CD14-positive monocyte (primary cell): ENCODE results near the gene LYPLA2. TPM values are rescaled to one million over a fixed set of nuclear protein-coding genes. Genes with fewer than 3 reads are reported as not detected.
"Not testable (repeated sequence)": the region's sequence is repeated elsewhere in the genome, so short reads cannot be mapped to it uniquely, and the experiment has no call there.

Experiments
- DNase-seq, 3 donors: peaks; one replicate each; pipeline ENCODE4 v3.0.0-alpha.2; 2011 to 2022
- H2AFZ ChIP-seq: 2 replicates; pipeline ENCODE4 v1.6.0; 2012; ENCODE audit warnings: mild to moderate bottlenecking, low read depth, low read length, inconsistent platforms; ENCODE audit not compliant: insufficient read depth, poor library complexity, severe bottlenecking
- H3K27ac ChIP-seq, 2 donors: 1 replicate in 1 of 2; 2 replicates in 1 of 2; pipeline ENCODE4 v1.5.1; 2012 to 2013; ENCODE audit warnings: low read length in 2 of 2, control low read depth in 1 of 2, inconsistent platforms in 1 of 2, low read depth in 1 of 2, mild to moderate bottlenecking in 1 of 2
- H3K27me3 ChIP-seq, 2 donors: one replicate each; pipeline versions ENCODE4 v1.6.0 to v1.6.1; 2011 to 2013; ENCODE audit warnings: low read length in 2 of 2; ENCODE audit not compliant: control insufficient read depth in 2 of 2, insufficient read depth in 2 of 2
- H3K36me3 ChIP-seq, 2 donors: replicated peaks in 1 of 2; 1 replicate in 1 of 2; 2 replicates in 1 of 2; pipeline versions ENCODE4 v1.5.1 to v1.6.1; 2012 to 2013; ENCODE audit warnings: low read length in 2 of 2, control low read depth in 1 of 2, inconsistent platforms in 1 of 2, mild to moderate bottlenecking in 1 of 2; ENCODE audit not compliant: insufficient read depth in 2 of 2, control insufficient read depth in 1 of 2
- H3K4me1 ChIP-seq, 2 donors: 1 replicate in 1 of 2; 2 replicates in 1 of 2; pipeline versions ENCODE4 v1.5.1 to v1.6.1; 2012 to 2013; ENCODE audit warnings: low read length in 2 of 2, control low read depth in 1 of 2, inconsistent platforms in 1 of 2, mild to moderate bottlenecking in 1 of 2, moderate library complexity in 1 of 2; ENCODE audit not compliant: insufficient read depth in 2 of 2, control insufficient read depth in 1 of 2
- H3K4me2 ChIP-seq: replicated peaks from 2 replicates; pipeline ENCODE3; 2012; ENCODE audit warnings: low read length, moderate library complexity, mild to moderate bottlenecking; ENCODE audit not compliant: poor library complexity, severe bottlenecking; ENCODE audit errors: extremely low read depth
- H3K4me3 ChIP-seq, 3 experiments: fragments of 200-600 bp in 1 of 3; sonication (generic) in 1 of 3; replicated peaks in 1 of 3; 1 replicate in 2 of 3; 2 replicates in 1 of 3; pipeline ENCODE4 v1.5.1; 2011 to 2013; ENCODE audit warnings: low read length in 3 of 3, mild to moderate bottlenecking in 3 of 3, control low read depth in 2 of 3, low read depth in 2 of 3, inconsistent platforms in 1 of 3, moderate library complexity in 1 of 3
- H3K79me2 ChIP-seq: 2 replicates; pipeline ENCODE4 v1.6.0; 2012; ENCODE audit warnings: mild to moderate bottlenecking, control low read depth, inconsistent platforms, low read length, moderate library complexity; ENCODE audit not compliant: insufficient read depth
- H3K9ac ChIP-seq: 2 replicates; pipeline ENCODE4 v1.6.0; 2017; ENCODE audit warnings: low read length, mild to moderate bottlenecking; ENCODE audit not compliant: insufficient read depth, poor library complexity, severe bottlenecking
- H3K9me3 ChIP-seq, 2 donors: replicated peaks in 1 of 2; 1 replicate in 1 of 2; 2 replicates in 1 of 2; pipeline versions ENCODE4 v1.5.1 to v1.6.1; 2012 to 2013; ENCODE audit warnings: low read length in 2 of 2, control low read depth in 1 of 2; ENCODE audit not compliant: control insufficient read depth in 1 of 2, insufficient read depth in 1 of 2
- H4K20me1 ChIP-seq: 2 replicates; pipeline ENCODE4 v1.6.0; 2012; ENCODE audit warnings: mild to moderate bottlenecking, low read length, control low read depth, moderate library complexity; ENCODE audit not compliant: insufficient read depth
- H3K27ac Mint-ChIP-seq, 7 donors: one replicate each; pipeline ENCODE4 v1.8.0; 2020; ENCODE audit warnings: mild to moderate bottlenecking in 7 of 7, mixed read lengths in 7 of 7, moderate library complexity in 6 of 7, inconsistent platforms in 2 of 7
- H3K27me3 Mint-ChIP-seq, 3 donors: one replicate each; pipeline ENCODE4 v1.8.0; 2021 to 2022; ENCODE audit warnings: low read depth in 3 of 3, mild to moderate bottlenecking in 3 of 3, mixed read lengths in 3 of 3, moderate library complexity in 3 of 3, inconsistent platforms in 1 of 3
- H3K36me3 Mint-ChIP-seq, 2 donors: one replicate each; pipeline ENCODE4 v1.8.0; 2020; ENCODE audit warnings: mixed read lengths in 2 of 2, inconsistent platforms in 1 of 2, mild to moderate bottlenecking in 1 of 2
- H3K4me1 Mint-ChIP-seq: one replicate; pipeline ENCODE4 v1.8.0; 2020; ENCODE audit warnings: mild to moderate bottlenecking, mixed read lengths
- H3K4me3 Mint-ChIP-seq, 2 donors: one replicate each; pipeline ENCODE4 v1.8.0; 2020; ENCODE audit warnings: mild to moderate bottlenecking in 2 of 2, mixed read lengths in 2 of 2, moderate library complexity in 1 of 2
- H3K9me3 Mint-ChIP-seq, 7 donors: one replicate each; pipeline ENCODE4 v1.8.0; 2020 to 2022; ENCODE audit warnings: mixed read lengths in 7 of 7, mild to moderate bottlenecking in 6 of 7, moderate library complexity in 6 of 7, inconsistent platforms in 2 of 7
- CTCF ChIP-seq: fragments of 200-600 bp; IDR thresholded peaks from one replicate; pipeline ENCODE4 v1.8.0; 2022; ENCODE audit warnings: antibody characterized with exemption, mild to moderate bottlenecking
- WGBS: methylation state at CpG from one replicate; pipeline ENCODE4 v1.1.5; 2013; ENCODE audit warnings: missing lambda C conversion rate; ENCODE audit not compliant: insufficient coverage; 5-methylcytosine and 5-hydroxymethylcytosine counted together
- intact Hi-C, 2 donors: fragments of 100-400 bp; cut with micrococcal nuclease; formaldehyde crosslinking; loops; one replicate each; pipeline versions ENCODE4 v1.15.0 to v1.15.1; 2023
- polyA plus RNA-seq, 3 donors: library from polyadenylated mRNA; depleted of rRNA in 1 of 3; unstranded in 2 of 3; stranded (reverse) in 1 of 3; fragments of 300-500 nt in 2 of 3; fragments of >200 nt in 1 of 3; fragmentation: Illumina TruSeq in 2 of 3; gene quantifications; 1 replicate in 2 of 3; 2 replicates in 1 of 3; pipeline ENCODE4 v1.2.3, GENCODE V29; 2012 to 2021

Gene LYPLA2
- polyA plus RNA-seq, 3 donors = 68.3 to 86.7 (median 74.1) TPM

DNA sequence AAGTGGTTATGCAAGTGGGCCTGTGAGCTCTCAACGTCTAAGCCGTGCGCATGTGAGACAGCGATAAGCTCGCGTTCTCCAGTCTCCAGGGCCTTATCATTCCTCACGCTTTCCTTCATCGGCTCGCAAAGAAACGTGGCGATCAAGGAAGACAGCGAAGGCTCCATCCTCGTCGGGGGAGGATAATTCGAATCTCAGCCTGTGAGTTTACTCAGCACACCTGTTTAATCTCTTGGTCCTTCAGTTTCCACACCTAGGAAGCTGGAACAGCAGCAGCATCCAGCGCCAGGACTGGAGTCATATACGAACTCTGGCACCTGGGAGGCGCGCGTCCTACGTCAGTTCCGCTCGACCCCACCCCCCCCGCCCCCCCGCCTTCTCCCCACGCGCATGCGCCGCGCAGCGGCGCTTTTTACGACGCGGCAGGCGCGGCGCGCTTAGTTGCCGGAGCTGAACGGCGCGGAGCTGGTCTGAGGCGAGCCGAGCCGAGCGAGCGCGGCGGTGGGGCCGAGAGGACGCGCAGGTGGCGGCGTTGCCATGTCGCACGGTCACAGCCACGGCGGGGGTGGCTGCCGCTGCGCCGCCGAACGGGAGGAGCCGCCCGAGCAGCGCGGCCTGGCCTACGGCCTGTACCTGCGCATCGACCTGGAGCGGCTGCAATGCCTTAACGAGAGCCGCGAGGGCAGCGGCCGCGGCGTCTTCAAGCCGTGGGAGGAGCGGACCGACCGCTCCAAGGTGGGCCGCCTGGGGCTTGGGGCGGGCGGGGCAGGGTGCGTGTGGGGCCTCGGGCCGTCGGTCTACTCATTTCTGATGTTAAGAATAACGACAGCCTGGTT is 12.7 kb upstream of the LYPLA2 start, which contains the start of gene PITHD1:
PITHD1 (plus strand) TSS at position 440 of the 836 bp plus-strand sequence; CDS start at position 538, 98 bp downstream.
- under 1% methylated on average over 75 of the region's 91 CpGs for WGBS
- H3K9me3 ChIP-seq = no peaks in the 10 kb centered on the region
- peak within 1 kb of the TSS; percentile 83 to 99 for H3K27ac ChIP-seq
- H3K4me3 ChIP-seq = peak within 1 kb of the TSS; percentile 71 to 96 (median 89)
- intact Hi-C loops = loop anchor here in 1 of 2 donors (2.0 kb wide), 1 partner anchor 23 kb away; the partner anchor contains the start of gene GALE
- H3K79me2 ChIP-seq = peaks cover 62% of the 10 kb centered on the region
- H3K36me3 Mint-ChIP-seq = peaks cover 10 to 16% of the 10 kb centered on the region in 2 donors
- H3K36me3 ChIP-seq = peaks cover 0 to 10% of the 10 kb centered on the region in 2 donors
- no peaks in the 10 kb centered on the region for H4K20me1 ChIP-seq
- peak within 1 kb of the TSS; percentile 85 to 97 for H3K4me3 Mint-ChIP-seq
- H3K27me3 Mint-ChIP-seq = no peaks in the 10 kb centered on the region
- no peaks in the 10 kb centered on the region for H3K27me3 ChIP-seq
- peaks cover 25% of the 10 kb centered on the region for H3K4me1 Mint-ChIP-seq
- H3K4me2 ChIP-seq = peak within 1 kb of the TSS; percentile 97
- no peak for TF ChIP-seq CTCF
- H3K9ac ChIP-seq = peak within 1 kb of the TSS; percentile 88
- H3K27ac Mint-ChIP-seq = peak within 1 kb of the TSS; percentile 96 to 98 (median 97)
- no peaks in the 10 kb centered on the region for H3K9me3 Mint-ChIP-seq
- H2AFZ ChIP-seq = peak within 1 kb of the TSS; percentile 97
- DNase-seq = peak; percentile 83 to 87 (median 83)
- peaks cover 23 to 28% of the 10 kb centered on the region in 2 donors for H3K4me1 ChIP-seq

DNA sequence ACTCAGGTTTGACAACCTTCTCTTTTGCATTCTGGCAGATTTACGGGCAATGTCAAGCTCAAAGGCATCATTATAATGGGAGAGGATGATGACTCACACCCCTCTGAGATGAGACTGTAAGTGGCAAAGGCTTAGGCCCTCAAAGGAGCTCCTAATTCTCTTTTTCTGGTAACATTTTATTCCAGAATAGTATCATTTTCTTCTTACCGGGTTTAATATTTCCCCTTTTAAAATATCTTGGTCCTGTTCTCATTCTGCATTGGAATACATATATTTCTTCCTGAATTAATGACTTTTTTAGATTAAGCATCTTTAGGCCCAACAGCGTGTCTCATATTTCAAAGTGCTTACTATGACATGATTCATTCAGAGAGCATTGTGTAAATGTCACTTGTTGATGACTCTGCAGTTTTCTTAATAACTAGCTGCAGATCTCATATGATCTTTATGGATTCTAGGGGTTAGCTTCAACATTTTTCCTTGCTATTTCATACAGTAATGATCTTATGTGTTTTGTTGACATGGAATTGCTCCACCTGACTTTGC is 11.0 kb upstream of the LYPLA2 start:
- Mint-ChIP-seq H3K27me3 (no peaks in the 10 kb centered on the region), H3K36me3 (peaks cover 21 to 32% of the 10 kb centered on the region in 2 donors), H3K4me3 (peak overlapping the region in 1 of 2 donors; percentile 7), H3K9me3 (no peaks in the 10 kb centered on the region), H3K4me1 (peaks cover 25% of the 10 kb centered on the region), H3K27ac (peak overlapping the region; percentile 57 to 96 (median 85))
- Histone ChIP-seq H3K4me2 (peak overlapping the region; percentile 97), H3K27me3 (no peaks in the 10 kb centered on the region), H4K20me1 (no peaks in the 10 kb centered on the region), H3K27ac (peak overlapping the region in 1 of 2 donors; percentile 99), H3K79me2 (peaks cover 69% of the 10 kb centered on the region), H3K4me3 (peak overlapping the region in 1 of 3 experiments; percentile 89), H3K9ac (peak overlapping the region; percentile 9), H3K4me1 (peaks cover 23 to 28% of the 10 kb centered on the region in 2 donors), H2AFZ (no peak overlapping the region), H3K36me3 (peaks cover 10 to 24% of the 10 kb centered on the region in 2 donors), H3K9me3 (no peaks in the 10 kb centered on the region)
- intact Hi-C loops = loop anchor here in 1 of 2 donors (2.0 kb wide), 1 partner anchor 21 kb away; the partner anchor contains the start of gene GALE
- peak in 2 of 3 donors; percentile 61 to 63 for DNase-seq
- no CpG with 5 or more reads among the region's 3 CpGs for WGBS
- TF ChIP-seq CTCF = no peak

GRCh38 chr1:23783141-23783540 is 7.8 kb upstream of the LYPLA2 start:
- H3K27ac Mint-ChIP-seq, H3K9ac ChIP-seq, H2AFZ ChIP-seq, DNase-seq, H3K4me3 ChIP-seq, H3K4me2 ChIP-seq, H3K4me3 Mint-ChIP-seq, H3K9me3 ChIP-seq, H4K20me1 ChIP-seq, intact Hi-C loops, H3K27me3 ChIP-seq, H3K27ac ChIP-seq, H3K27me3 Mint-ChIP-seq, H3K9me3 Mint-ChIP-seq: not testable (repeated sequence)
- WGBS = 67% methylated on average over 3 of the region's 11 CpGs
- peaks cover 51 to 64% of the 10 kb centered on the region in 2 donors for H3K36me3 Mint-ChIP-seq
- H3K4me1 ChIP-seq = peaks cover 14 to 21% of the 10 kb centered on the region in 2 donors
- H3K4me1 Mint-ChIP-seq = peaks cover 17% of the 10 kb centered on the region
- peaks cover 38 to 54% of the 10 kb centered on the region in 2 donors for H3K36me3 ChIP-seq
- peaks cover 51% of the 10 kb centered on the region for H3K79me2 ChIP-seq
